Germinal center (tissue), 1 donor: ENCODE data around the gene AMY2B.
"Not testable (repeated sequence)": the region's sequence is repeated elsewhere in the genome, so short reads cannot be mapped to it uniquely, and the experiment has no call there.

Source experiments
- DNase-seq: peaks from one replicate; pipeline ENCODE4 v3.0.0; 2012; ENCODE audit warnings: mixed read lengths, low spot score

The AMY2B gene

DNA sequence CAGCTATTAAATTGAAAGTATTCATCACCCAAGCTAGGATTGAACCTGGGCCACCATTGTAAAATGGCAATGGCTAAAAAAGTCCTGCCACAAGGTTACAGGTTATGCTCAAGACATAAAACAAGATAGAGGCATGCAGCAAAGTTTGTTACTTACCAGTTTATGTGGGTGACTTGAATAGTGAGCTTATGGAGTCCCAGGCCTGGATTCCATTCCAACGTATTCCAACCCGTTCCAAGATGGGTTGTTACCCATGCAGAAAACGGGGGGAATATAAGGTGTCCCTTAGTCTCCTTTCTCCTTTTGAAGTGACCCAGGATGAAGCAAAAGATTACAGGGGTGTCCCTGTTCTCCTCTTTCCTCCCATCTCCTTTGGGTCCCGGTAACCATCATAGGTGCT is 56.0 kb downstream of the AMY2B start:
- DNase-seq: not testable (repeated sequence)
